Stimulated activated naive CD4-positive, alpha-beta T cell (primary cell): ENCODE measurements around the gene DIAPH3.
A peak's percentile ranks its signal among the peaks of the same experiment; 100 is the strongest.

ENCODE experiments used
- DNase-seq, 6 experiments: peaks; one replicate each; lab custom pipeline; 2025; lab: John Stamatoyannopoulos, UW

Gene DIAPH3

DNA sequence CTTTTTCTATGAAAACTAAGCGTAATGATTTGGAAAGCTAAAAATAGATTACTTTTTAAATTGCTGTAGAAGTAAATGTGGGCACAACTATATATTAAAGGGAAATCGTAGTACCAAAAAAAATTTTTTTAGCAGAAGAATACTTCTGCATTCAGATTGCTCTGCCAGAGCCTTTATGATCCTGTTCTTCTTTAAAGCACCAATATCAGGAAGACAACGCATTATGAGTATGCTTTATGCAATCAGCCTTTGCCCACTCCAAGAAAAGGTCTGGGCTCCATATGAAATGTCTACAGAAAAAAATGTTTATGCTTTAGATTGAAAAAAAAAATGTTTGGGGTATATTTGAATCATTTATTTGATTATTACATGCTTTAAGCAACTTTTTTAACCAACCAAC lies 137.4 kb downstream of the DIAPH3 start:
- DNase-seq: no peak

DNA sequence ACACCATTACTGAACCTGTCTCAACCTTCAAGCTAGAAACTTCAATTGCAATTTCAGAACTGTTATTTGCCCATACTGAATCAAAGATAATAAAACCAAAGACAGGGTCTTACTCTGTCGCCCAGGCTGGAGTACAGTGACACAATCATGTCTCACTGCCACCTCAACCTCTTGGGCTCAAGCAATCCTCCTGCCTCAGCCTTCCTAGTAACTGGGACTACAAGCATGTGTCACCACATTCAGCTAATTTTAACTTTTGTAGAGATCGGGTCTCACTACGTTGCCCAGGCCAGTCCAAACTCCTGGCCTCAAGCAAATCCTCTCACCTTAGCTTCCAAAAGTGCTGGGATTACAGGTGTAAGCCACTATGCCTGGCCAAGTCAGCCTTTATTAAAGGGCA lies 143.4 kb downstream of the DIAPH3 start:
- DNase-seq: no peak

DNA sequence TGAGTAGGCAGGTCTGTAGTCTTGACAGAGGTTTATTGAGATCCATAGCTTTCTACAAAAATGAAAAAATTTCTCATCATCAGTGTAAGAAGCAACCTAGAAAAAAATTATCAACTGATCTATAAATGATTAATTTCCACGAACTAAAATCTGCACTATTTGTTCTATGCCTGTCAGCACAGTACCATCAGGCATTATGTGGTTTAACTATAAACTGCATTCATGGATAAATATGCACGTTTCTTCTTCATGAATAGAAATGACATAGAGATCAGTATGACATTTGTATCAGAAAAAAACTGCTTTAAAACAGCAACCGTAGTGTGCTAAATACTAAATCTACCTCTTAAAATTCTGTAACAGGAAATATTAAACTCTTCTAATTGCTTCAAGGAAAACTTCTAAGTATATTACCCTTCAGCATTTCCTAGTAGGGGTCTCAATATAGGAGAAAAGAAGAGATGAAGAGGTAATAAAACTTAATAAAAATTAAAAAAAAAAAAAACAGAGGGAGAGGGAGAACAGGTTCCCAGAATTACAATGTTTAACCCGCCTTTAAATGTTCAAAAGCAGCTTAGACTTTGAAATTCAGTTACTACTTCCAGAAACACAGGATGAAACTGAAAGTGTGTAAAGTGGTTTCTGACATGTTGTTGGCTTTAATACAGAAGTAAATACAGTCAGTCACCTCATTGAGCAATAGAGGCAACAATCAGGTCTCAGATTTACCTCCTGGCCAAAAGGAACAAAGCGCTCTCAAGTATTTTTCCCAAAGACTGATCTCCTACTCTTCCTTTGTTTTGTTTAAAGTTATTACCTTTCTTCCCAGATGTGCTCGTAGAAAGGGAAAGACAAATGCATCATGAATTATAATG lies 144.4 kb downstream of the DIAPH3 start:
- DNase-seq: no peak

DNA sequence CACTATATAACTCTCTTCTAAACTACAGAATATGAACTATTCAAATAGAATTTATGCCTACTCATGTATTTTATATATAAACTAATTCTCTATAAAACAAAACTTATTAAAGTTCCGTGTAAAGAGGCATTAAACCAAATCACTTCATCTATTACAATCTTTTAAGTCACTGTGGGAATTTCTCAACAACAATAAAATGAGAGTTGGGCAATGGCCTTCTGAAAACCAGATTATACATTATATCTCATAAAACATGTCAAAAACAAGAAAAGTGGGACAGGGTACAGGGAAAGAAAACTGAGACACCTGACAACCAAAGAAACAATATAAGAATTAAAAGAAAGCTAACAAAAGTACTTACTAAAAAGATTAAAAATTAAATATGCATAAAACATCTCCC lies 145.2 kb downstream of the DIAPH3 start:
- no peak for DNase-seq

DNA sequence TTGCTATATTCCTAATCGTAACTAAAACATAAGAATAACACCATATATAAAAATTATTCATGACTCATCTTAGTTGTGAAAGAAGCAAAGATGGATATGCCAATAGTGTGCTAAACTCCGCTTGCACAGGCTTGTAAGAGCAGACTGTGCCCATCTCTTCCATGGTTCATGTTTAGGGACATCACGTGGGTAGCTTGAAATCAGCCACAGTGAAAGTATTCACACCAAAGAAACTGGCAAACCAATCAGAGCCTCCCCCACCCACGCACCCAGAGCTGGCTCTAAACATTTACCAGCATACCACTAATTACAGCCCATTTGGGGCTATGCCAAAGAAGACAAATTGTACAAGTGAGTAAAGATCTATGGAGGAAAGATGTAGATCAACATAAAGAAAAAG lies 147.5 kb downstream of the DIAPH3 start:
- DNase-seq: no peak

DNA sequence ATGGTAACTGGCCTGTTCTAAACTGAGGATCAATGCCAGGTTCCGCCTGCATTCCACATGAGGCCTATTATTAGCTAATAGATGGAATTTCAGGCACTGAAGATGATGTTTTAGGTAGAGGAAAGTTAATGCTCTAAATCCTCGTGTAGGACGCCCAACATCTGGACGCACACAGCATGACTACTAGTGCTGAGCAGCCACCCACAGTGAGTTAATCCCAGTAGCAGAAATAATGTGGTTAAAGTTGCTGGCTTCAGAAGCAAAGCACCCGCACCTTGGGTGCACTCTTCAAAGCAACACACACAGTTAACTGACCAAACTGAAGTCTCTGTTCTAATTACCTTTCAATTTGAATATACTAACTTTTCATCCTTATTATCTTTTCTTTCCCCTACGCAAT lies 150.6 kb downstream of the DIAPH3 start:
- DNase-seq: no peak

DNA sequence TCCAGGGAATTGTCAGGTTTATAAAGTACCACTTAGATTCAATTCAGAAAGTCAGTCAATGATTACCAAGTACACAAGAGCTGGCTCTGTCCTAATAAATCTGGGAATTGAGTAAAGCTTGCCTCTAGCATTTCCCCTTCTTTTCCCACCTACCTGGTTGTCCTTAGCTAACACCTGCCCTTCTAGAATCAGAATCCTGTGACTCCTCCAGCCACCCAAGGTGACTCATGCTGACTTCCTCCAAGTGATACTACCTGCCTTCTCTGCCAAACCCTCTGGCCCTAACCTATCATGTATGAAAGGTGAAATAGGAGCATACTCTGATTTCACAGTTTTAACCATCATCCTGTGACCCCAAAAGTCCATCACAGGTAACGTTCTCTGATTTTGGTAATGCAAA lies 151.2 kb downstream of the DIAPH3 start:
- no peak for DNase-seq

DNA sequence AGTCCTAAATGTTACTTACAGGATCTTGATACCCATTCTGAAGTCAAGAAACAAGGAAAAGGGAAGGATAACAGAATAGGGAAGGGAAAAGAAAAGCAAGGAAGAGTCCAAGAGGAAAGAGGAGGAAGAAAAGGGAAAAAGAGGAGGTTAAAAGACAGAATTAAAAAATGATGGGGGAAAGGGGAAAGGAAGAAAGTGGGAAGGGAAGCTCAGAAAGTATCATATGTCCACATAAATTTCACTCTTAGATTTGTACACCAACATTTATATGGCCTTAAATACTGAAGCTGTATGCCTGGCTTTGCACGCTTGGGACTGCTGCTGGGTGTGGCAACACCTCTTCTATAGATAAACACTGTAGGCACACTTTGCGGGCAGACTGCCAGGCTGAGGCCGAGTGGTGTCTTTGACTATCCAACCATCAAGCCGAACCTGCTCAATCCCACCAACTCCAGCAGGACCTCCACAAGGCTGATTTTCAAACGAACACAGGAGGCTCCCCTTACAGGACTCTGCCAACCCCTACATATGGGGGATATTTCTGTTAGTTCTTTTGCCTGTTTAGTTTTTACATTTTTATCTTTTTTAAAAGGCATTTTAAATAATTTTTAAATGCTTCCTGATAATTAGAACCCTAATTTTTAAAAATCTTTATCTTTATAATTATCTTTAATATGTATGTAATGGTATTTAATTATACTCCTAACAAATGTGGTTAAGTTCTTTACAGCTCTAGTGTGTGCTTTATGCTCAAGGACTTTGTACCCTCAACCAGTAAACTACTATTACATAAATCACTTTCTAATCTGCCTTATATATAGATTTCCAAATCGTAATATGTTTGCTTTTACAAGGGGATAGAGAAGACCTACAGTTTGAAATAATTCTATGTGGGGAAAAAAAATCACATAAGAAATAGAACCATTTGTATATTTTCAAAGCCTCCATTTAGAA lies 154.2 kb downstream of the DIAPH3 start:
- DNase-seq: no peak

DNA sequence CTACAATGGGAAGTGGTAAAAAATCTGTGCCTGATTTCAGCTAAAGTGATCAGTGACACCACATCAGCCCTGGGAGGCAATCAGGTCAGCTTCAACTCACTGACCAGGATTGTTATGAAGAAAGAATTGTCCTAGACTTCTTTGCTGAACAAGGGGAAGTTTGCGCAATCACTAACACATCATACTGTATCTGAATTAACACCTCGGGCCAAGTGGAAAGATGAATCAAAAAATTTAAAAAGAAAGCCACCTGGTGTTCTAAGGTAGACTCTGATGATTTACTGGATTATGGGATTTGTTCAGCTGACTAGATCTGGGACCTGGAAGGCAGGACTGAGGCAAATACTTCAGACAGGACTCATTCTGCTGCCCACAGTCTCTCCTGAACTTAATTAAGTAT lies 161.8 kb downstream of the DIAPH3 start:
- DNase-seq: no peak

DNA sequence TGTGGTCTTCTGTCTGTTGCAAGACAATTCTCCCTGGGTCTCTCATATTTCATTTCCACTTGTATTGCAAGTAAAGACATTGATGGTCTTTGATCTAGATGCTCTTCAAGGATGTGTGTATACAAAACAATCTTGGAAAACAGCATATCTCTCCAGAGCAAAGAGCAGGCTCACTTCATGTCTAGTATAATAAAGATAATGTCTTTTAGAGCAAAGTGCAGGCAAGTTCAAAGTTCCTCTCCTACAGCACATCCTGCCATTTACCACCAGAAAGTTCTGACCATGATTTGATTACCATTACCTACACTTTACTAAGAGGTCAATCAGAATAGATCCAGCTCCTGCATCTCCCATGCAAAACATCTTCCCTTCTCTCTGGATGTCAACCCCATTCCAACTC lies 162.8 kb downstream of the DIAPH3 start:
- DNase-seq: no peak

DNA sequence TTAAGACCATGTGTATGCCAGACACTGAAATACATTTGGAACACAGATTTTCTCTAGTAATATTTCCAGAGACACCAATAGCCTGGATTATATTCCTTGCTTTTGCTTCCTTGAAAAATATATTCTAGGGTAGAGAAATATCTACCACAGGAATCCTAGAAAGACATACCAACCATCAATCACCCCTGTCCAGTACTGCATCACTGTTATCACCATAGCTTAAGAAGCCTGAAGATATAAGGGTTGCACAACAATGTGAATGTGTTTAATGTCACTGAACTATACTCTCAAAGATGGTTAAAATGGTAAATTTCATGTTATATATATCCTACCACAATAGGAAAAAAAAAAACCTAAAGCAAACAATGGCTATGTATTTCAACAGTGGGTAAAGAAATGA lies 163.6 kb downstream of the DIAPH3 start:
- no peak for DNase-seq

DNA sequence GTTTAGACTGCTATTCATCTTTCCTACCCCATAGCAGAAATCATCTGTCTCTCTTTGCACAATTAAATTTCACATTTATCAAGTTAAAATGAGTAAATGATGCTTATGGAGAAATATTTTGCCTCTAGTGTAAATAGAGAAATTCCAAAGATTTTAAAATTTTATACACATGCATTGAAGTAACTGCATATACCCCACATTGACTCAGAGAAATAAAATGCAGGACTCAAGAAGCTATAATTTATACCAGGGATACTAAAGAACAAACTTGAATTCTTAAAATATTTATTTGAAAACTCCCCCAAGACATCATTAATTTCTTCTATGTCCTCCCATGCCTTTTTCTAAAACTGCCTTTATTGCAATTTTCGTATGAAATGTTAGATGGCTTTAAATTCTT lies 165.8 kb downstream of the DIAPH3 start:
- no peak for DNase-seq

DNA sequence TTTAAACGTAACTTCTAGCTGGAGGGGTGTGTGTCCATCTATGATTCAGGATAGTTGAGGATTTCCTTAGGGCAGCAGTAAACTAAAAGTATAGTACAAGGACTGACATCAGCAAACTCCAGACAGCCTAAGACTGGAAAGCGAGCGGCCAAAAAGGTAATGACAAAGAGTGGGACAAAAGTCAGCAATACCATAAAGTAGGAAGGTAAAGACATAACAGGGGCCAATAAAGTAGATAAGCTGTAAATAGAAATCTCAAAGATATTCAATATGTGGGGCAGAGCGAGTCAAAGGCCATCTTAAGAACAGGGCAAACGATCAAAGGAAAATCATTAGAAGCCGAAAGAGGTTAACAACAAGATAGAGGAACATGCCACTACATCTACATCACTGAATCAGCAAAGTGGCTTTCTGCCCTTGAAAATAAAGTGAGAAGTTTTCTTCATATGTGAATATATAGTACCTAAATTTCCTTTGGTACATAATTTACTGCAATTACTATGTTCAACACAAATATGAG lies 167.2 kb downstream of the DIAPH3 start:
- DNase-seq: no peak

DNA sequence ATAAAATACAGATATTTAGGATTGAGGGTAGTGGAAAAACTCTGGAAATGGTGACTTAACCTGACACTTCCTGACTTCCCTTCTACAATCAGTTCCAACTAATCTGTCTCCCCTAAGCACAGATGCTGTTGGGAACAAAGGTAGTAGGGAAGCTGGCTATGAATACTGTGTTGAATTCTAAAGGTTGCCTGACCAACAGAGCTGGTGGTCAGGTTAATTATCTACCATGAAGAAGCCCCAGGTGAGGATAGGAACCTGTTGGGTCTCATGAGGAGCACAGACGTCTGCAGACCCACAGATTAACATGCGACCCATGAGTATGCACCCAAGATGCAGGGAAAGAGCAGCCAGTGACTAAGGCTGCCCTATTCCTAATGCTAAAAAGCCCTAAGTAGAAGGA lies 172.3 kb downstream of the DIAPH3 start:
- DNase-seq: no peak

DNA sequence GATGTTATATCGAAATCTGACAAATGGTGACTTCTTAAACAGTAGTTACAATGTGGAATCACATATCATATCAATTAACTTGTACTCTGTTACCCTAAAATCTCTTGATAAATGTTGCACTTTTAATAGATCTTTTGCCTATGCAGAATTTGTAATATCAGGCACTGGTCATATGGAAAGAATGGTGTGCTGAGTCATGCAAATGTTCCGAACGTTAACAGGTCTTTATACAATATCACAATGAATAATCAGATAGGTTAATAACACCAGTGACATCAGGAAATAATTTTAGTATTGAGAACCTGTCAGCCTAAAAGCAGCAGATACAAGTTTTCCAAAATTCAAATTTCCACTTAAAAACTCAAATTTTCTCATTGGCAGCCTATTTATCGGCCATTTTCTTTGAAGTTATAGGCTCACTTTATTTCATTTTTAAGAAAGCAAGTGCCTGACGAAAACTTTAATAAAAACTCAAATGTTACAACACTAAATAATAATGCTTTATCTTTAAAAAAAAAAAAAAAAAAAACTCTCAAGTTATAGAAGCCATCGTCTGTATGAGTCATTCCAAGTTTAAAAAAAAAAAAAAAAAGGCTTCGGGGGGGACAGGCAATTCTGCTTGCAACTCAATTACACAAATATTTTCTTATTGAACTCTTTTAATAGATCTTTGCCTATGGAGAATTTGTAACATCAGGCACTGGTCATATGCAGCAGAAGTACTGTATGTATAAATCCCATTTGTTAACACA lies 180.9 kb downstream of the DIAPH3 start:
- DNase-seq: no peak

DNA sequence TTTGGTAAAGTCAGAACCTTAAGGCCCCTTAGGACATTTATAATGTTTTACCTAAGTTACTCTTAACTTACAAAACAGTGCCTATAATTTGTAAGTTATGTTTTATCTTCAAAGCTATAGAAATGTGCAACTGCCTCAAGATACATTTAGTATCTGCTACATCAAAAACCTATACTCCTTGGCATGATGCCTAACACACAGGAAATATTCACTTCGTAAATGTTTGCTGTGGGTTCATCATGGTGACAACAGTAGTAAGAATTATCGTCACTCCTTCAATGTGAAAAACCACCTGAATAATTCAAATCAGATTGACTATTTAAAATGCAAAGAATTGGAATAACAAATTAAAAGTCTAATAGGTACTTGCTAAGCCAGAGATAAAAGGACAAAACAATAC lies 184.1 kb downstream of the DIAPH3 start:
- peak in 3 of 6 experiments; percentile 11 to 30 (median 21) for DNase-seq

DNA sequence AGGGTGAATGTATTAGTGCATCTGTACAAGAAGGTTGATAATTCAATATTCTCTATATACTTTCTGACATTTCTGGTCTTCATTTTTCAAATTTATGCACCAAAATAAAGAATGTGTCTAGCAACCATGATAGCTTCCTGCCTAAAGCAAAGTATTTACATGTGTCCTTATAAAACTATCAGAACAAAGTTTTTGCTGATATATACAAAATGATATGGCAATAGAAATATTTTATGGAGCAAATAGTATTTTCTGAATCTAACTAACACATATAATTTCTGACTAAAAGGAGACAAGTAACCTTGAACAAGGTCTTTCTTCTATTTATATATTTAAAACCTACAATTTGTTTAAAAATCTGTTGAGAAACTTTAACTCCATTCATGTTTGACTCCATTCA lies 184.9 kb downstream of the DIAPH3 start:
- no peak for DNase-seq

DNA sequence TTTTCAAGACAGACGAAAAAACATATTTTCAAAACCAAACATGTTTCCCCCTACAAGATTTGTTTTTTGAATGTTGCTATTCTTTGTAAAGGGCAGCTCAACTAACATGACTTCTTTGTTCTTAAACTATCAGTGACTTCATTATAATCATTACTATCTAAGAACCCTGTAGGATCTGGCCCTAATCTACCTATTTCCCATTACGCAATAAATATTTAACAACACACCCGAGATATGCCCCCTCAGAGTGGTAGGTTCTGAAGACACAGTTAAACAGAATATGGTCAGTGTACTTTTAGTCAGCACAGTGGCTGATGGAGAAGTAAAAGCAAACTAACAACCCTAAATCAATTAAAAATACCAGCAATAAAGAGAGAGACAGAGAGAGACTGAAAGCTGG lies 186.9 kb downstream of the DIAPH3 start:
- DNase-seq: no peak

DNA sequence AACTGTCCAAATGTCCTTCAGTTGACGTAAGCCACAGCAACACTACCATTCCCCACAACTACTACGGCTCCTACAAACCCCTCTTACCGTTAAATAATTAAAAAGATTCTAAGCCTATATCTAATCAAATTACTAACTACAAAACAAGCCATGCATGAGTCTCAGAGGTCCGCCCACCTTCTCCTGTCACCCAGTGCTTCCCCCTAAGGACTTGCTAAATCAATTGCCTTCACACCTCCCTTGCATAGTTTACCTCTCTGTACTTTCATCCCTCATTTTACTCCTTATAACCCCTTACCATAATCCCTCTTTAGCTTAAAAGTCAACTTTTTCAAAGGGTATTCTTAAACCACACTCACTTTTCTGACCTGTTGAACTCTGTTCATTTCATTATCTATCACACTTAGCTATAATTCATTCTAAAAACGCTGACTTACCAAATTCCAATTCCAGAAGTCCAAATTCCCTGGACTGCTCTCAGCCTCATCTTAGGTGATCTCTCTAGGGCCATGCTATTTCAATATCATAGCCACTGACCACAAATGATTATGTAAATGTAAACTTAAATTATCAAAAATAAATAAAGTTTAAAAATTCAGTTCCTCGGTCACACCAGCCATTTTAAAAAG lies 187.8 kb downstream of the DIAPH3 start:
- no peak for DNase-seq

DNA sequence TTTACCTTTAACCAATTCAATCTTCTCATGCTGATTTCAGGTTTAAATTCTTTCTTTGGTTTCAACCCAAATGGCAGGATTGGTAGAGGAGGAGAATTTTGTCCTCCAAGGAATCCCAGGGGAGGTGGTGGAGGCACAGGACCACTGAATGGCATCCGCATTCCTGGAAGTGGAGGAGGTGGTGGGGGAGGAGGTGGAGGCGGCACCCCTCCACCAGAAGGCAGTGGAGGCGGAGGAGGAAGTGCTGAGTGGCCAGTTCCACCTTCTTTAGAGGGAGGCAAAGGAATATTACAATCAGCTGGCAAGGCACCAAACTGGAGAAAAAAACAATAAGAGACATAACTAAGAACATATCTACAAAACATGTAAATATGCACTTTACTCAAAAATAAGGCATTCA lies 192.9 kb downstream of the DIAPH3 start:
- DNase-seq: no peak

DNA sequence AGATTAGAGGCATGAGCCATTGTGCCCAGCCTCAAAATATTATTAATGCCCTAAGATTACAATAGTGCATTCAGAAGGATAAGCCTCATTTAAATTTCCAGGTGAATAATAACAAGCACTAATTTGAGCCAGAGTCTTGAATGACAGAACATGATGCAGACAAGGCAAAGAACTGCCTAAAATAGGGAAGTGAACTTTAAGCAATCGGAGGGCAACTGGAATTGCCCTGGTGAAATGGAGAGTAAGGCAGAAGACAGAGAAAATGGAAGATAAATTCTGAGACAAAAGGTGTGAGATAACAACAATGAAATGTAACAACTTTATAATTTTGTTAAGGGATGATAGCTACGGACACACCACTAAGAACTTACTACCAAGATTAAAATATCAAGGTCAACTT lies 199.9 kb downstream of the DIAPH3 start:
- DNase-seq: no peak

DNA sequence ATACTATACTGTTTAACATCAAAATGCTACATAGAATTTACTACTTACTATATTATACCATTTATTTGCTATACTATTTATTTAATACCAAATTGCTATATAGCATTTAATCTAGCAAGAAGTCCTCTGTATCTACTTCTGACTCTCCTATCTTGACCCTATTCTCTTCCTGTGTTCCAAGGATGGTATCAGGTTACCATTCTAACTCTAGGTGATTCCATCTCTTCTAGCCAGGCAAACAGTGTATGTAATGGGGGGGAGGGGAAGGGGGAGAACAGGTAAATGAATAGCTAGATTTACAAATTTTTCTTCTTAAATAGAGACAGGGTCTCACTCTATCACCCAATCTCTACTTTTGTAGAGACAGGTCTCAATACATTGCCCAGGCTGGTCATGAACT lies 200.3 kb downstream of the DIAPH3 start:
- DNase-seq: no peak
